Measurements from ENCODE around the gene ATG16L2. TPM values are rescaled to one million over a fixed set of nuclear protein-coding genes. Genes with fewer than 3 reads are reported as not detected.

Gene ATG16L2
- total and polyA plus RNA-seq, 2 of the 4 experiments (the other 2 are of a cell fraction), result 1.3 to 12.7 TPM

GRCh38 chr11:72773696-72774095 lies 40.5 kb upstream of the ATG16L2 start:
- Histone ChIP-seq H3K4ac (ENCODE audit: low read depth, low read length) (peak overlapping the region; percentile 17; the same call in 1 of the 2 replicates), H4K20me1 (ENCODE audit: insufficient read depth, low read length) (peaks cover 13% of the 10 kb centered on the region), H3K36me3 (ENCODE audit: control insufficient read depth, insufficient read depth, low read length) (no peaks in the 10 kb centered on the region), H2BK120ac (ENCODE audit: low read depth, low read length) (0 out of 2 replicates have a peak overlapping the region, but pooled peaks have one; percentile 50), H3K9me1 (ENCODE audit: insufficient read depth, low read length) (peaks cover 8% of the 10 kb centered on the region; the same call in 1 of the 2 replicates), H3K9me3 (ENCODE audit: control insufficient read depth, insufficient read depth, low read length) (no peaks in the 10 kb centered on the region), H3K79me1 (ENCODE audit: low read depth in 1 of 2, low read length in 2 of 2) (peaks cover 0 to 20% of the 10 kb centered on the region in 2 experiments; a peak in 2 of 4 replicates), H2AK5ac (ENCODE audit: low read depth, low read length) (peak overlapping the region; percentile 20; the same call in 1 of the 2 replicates), H3K27me3 (ENCODE audit: control insufficient read depth, insufficient read depth, low read length) (no peaks in the 10 kb centered on the region), H3K23ac (ENCODE audit: low read depth, low read length) (no peak overlapping the region; the same call in 1 of the 2 replicates), H4K91ac (ENCODE audit: insufficient read depth, low read depth, low read length) (peak overlapping the region; percentile 19), H3K9ac (ENCODE audit: low read depth, low read length) (no peak overlapping the region), H3K56ac (ENCODE audit: extremely low read depth, insufficient read depth, low read length) (no peak overlapping the region), H4K5ac (ENCODE audit: low read depth, low read length) (no peak overlapping the region), H2AFZ (replicated peaks; ENCODE audit: low read length, poor library complexity) (peak overlapping the region; percentile 79), H2BK15ac (ENCODE audit: low read depth, low read length) (no peak overlapping the region), H3K4me1 (ENCODE audit: control insufficient read depth, insufficient read depth, low read length) (peaks cover 28% of the 10 kb centered on the region), H3K4me3 (ENCODE audit: insufficient read depth, low read depth, low read length) (no peak overlapping the region), H3K4me2 (ENCODE audit: low read depth, low read length) (peak overlapping the region; percentile 40; the same call in 1 of the 2 replicates), H3K14ac (replicated peaks; ENCODE audit: low read depth, low read length) (0 out of 2 replicates have a peak overlapping the region, but pooled peaks have one; percentile 34), H4K8ac (ENCODE audit: low read depth in 2 of 2, low read length in 2 of 2) (peak overlapping the region in 1 of 2 experiments; percentile 23; a peak in 1 of 4 replicates), H2BK20ac (ENCODE audit: low read depth, low read length) (no peak overlapping the region), H3K27ac (ENCODE audit: insufficient read depth, low read length) (peak overlapping the region; percentile 10; the same call in 1 of the 2 replicates), H2AK9ac (replicated peaks; ENCODE audit: low read depth, low read length, poor library complexity) (peak overlapping the region; percentile 88), H2BK5ac (ENCODE audit: low read depth, low read length, poor library complexity, severe bottlenecking) (peak overlapping the region; percentile 60), H3K18ac (ENCODE audit: low read depth, low read length) (no peak overlapping the region)
- WGBS, 2 experiments (ENCODE audit: extremely low coverage in 2 of 2, insufficient read length in 1 of 2), result no CpG with 5 or more reads among the region's 6 CpGs
- DNase-seq, result peak; percentile 54
- TF ChIP-seq POLR2A (IDR thresholded peaks at IDR 0.05; ENCODE audit: low read depth, low read length), result 0 out of 2 replicates have a peak, but pooled peaks have one; percentile 31
- no peak for TF ChIP-seq USF2 (IDR thresholded peaks at IDR 0.05; ENCODE audit: low read depth, low read length)
- peak; percentile 78 for TF ChIP-seq CEBPB (IDR thresholded peaks at IDR 0.05; ENCODE audit: low read depth, low read length)
- peak; percentile 7 for TF ChIP-seq RCOR1 (IDR thresholded peaks at IDR 0.05; ENCODE audit: insufficient replicate concordance, low read length)
- peak; percentile 4 for ATAC-seq (ENCODE audit: low read depth)
- intact Hi-C loops (cut with micrococcal nuclease) (loop anchor here (1.0 kb wide), 1 partner anchor 14 kb away; no protein-coding TSS in a partner anchor), dilution Hi-C loops (cut with HindIII; ENCODE audit: low sequenced_read_pairs, unreplicated experiment) (no loop called here), in situ Hi-C loops (cut with MboI; ENCODE audit: low sequenced_read_pairs) (no loop called here)
- ChIA-PET POLR2A (ENCODE audit: unreplicated experiment) (no interaction called here), CTCF (interaction anchor here (0.7 to 1.1 kb wide), 2 partner anchors 15 to 48 kb away, joined by 4 to 5 read pairs; no protein-coding TSS in a partner anchor)
- BruUV-seq (replicated peaks), result no TSS peak

All from IMR-90 (cell line).